ENCODE results near the gene NARS2.
A peak's percentile ranks its signal among the peaks of the same experiment; 100 is the strongest.
"Not testable (repeated sequence)": the region's sequence is repeated elsewhere in the genome, so short reads cannot be mapped to it uniquely, and the experiment has no call there.

The NARS2 gene, protein sequence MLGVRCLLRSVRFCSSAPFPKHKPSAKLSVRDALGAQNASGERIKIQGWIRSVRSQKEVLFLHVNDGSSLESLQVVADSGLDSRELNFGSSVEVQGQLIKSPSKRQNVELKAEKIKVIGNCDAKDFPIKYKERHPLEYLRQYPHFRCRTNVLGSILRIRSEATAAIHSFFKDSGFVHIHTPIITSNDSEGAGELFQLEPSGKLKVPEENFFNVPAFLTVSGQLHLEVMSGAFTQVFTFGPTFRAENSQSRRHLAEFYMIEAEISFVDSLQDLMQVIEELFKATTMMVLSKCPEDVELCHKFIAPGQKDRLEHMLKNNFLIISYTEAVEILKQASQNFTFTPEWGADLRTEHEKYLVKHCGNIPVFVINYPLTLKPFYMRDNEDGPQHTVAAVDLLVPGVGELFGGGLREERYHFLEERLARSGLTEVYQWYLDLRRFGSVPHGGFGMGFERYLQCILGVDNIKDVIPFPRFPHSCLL

DNA sequence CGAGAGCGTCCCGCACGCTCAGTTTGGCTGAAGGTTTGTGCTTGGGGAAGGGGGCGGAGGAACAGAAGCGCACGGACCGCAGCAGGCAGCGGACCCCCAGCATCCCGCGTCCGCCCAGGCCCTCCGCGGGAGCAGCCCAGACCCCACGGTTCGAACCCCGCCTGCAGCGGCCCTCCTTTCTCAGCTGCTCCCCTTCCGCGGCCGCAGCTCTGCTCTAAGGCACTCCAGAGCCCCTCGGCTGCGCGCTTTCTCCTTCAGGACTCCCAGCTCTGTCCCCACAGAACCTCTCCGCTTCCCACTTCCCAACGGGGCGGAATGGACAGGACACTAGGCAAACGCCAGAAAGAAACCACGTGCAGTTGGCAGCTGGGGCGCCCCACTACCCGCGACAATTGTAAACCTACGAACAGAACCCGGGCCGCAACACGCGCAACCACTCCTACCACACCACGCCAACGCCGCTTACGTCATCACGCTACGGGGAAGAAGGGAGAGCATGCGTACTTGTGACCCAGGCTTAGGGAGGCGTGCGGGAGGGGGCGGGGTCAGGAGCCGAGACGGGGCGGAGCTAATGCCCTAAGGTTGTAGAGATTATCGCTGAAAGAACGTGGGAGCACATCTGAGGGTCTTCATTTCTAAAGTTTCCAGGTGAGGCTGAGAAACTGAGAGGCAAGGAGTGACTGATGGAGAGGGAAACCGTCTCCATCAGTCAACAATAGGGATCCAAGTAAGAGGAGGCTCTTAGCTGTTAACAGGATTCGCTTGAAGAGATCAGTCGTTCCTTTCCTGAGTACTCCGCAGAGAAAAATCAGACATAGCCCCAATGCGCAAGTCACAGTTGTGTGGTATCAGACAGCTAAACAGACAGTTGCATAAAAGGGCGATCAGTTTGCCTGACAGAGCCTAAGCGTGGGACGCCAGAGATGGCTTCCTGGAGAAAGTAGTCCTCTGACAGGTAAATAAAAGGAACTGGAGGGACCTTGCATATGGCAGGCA, at the start of gene NARS2:
Gene NARS2 (minus strand): TSS at position 479 of the 996 bp plus-strand sequence. CDS start 376 bp downstream, at position 103.
- Mint-ChIP-seq H3K36me3 (ENCODE audit: low read depth) (peaks cover 23% of the 10 kb centered on the region), H3K27me3 (ENCODE audit: low read depth) (no peaks in the 10 kb centered on the region), H3K27ac (peak within 1 kb of the TSS; percentile 97), H3K4me1 (ENCODE audit: low read depth) (peaks cover 28% of the 10 kb centered on the region), H3K9me3 (no peaks in the 10 kb centered on the region), H3K4me3 (peak within 1 kb of the TSS; percentile 98)
- peak; percentile 95 for DNase-seq (ENCODE audit: low spot score)

DNA sequence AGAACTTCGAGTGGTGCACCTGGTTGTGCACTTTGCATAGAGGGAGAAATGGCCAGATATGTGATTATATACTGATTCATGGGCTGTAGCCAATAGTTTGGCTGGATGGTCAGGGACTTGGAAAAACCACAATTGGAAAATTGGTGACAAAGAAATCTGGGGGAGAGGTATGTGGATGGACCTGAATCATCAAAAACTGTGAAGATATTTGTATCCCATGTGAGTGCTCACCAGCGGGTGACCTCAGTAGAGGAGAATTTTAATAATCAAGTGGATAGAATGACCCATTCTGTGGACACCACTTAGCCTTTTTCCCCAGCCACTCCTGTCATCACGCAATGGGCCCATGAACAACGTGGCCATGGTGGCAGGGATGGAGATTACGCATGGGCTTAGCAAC, 48.0 kb upstream of the NARS2 start:
- no peak for DNase-seq (ENCODE audit: low spot score)
- H3K27ac Mint-ChIP-seq, result no peak overlapping the region
- H3K36me3 Mint-ChIP-seq (ENCODE audit: low read depth), result no peaks in the 10 kb centered on the region
- peaks cover 15% of the 10 kb centered on the region for H3K27me3 Mint-ChIP-seq (ENCODE audit: low read depth)
- H3K9me3 Mint-ChIP-seq, result peaks cover 20% of the 10 kb centered on the region
- no peak overlapping the region for H3K4me3 Mint-ChIP-seq
- H3K4me1 Mint-ChIP-seq (ENCODE audit: low read depth), result no peaks in the 10 kb centered on the region

DNA sequence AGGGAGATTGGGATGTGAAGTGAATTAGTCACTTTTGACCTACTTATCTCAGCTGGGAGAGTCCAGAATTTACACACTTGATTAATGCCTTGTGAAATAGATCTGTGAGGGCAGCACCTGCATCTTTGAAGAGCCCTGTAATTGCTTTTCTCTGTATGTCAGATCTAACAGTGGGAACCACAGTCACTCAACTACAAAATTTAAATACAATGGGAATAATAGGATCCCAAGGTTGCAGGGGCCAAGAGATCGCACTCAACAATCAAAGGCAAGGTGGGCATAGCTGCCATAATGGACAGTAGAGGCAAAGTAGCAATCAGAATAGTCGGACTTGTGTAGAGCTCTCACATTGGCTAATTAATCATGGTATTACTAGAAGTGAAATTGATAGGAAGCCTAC, 45.5 kb upstream of the NARS2 start:
- Mint-ChIP-seq H3K27me3 (ENCODE audit: low read depth) (peaks cover 9% of the 10 kb centered on the region), H3K9me3 (peaks cover 18% of the 10 kb centered on the region), H3K4me1 (ENCODE audit: low read depth) (no peaks in the 10 kb centered on the region), H3K27ac (no peak overlapping the region), H3K4me3 (no peak overlapping the region), H3K36me3 (ENCODE audit: low read depth) (no peaks in the 10 kb centered on the region)
- DNase-seq (ENCODE audit: low spot score), result no peak

DNA sequence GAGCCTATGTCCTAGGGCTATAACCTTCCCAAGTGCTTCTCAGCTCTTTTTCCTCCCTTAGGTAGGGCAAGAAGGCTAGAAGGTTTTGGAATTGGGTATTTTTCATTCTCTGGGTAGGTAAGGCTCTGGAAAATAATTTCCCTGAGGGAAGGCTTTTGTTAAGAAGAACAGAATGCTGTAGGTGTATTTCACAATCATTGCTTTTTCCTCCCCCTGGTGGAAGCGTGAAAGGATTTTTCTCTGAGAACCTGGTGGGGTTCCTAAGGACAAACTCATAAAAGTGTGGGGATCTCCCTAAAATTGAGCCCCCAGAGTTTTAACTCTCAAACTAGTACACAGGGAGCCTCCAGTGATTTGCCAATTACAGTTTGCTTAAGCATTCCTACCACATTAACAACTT, 41.1 kb upstream of the NARS2 start:
- no peak overlapping the region for H3K4me3 Mint-ChIP-seq
- H3K27ac Mint-ChIP-seq, result no peak overlapping the region

DNA sequence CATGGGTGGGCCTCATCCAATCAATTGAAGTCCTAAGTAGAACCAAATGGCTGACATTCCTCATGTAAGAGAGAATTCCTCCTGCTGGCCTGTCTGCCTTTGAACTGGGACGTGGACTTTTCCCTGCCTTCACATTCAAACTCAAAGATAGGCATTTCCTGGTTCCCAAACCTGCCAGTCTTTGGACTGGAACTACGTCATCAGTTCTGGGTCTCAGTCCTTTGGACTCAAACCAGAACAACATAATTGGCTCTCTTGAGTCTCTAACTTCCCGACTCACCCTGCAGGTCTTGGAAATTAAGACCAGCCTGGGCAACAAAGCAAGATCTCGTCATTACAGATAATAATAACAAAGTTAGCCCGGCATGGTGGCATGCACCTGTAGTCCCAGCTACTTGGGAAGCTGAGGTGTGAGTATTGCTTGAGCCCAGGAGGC, 38.7 kb upstream of the NARS2 start:
- Mint-ChIP-seq H3K36me3 (ENCODE audit: low read depth) (no peaks in the 10 kb centered on the region), H3K27me3 (ENCODE audit: low read depth) (peaks cover 4% of the 10 kb centered on the region), H3K9me3 (peaks cover 2% of the 10 kb centered on the region), H3K27ac (no peak overlapping the region), H3K4me3 (no peak overlapping the region), H3K4me1 (ENCODE audit: low read depth) (no peaks in the 10 kb centered on the region)
- no peak for DNase-seq (ENCODE audit: low spot score)

More for the DNA sequence above, 41.1 kb upstream of the NARS2 start:
- Mint-ChIP-seq H3K9me3 (peaks cover 18% of the 10 kb centered on the region), H3K4me1 (ENCODE audit: low read depth) (no peaks in the 10 kb centered on the region), H3K36me3 (ENCODE audit: low read depth) (no peaks in the 10 kb centered on the region), H3K27me3 (ENCODE audit: low read depth) (peaks cover 8% of the 10 kb centered on the region)
- DNase-seq (ENCODE audit: low spot score), result no peak

DNA sequence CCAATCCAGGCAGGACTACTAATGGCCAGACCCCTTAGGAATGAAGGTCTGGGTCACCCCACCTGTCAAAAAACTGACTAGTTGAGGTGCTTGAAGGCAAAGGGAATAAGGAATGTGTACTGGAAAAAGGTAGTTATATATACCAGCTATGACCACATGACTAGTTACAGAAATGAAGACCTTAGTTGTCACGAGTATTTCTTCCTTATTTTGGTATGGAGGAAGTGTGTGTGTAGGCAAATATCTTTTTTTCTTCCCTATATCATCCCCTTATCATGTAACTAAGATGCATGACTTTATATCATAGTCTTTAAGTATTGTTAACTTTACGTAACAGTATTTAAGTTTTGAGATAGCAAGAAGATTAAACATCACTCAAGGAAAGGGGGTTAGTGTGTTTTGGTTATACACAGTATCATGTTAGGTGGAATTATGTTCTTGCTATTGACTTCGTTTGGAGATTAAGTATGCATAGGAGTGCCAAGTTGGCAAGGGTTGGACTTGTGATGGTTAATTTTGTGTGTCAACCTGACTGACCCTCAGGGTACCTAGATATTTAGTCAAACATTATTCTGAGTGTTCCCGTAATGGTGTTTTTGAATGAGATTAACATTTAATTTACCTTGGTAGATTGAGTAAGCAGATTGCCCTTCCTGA, 38.2 kb upstream of the NARS2 start:
- H3K4me3 Mint-ChIP-seq, result no peak overlapping the region
- no peaks in the 10 kb centered on the region for H3K36me3 Mint-ChIP-seq (ENCODE audit: low read depth)
- H3K4me1 Mint-ChIP-seq (ENCODE audit: low read depth), result no peaks in the 10 kb centered on the region
- DNase-seq (ENCODE audit: low spot score), result no peak
- no peak overlapping the region for H3K27ac Mint-ChIP-seq
- H3K27me3 Mint-ChIP-seq (ENCODE audit: low read depth), result peaks cover 2% of the 10 kb centered on the region
- H3K9me3 Mint-ChIP-seq, result no peaks in the 10 kb centered on the region

DNA sequence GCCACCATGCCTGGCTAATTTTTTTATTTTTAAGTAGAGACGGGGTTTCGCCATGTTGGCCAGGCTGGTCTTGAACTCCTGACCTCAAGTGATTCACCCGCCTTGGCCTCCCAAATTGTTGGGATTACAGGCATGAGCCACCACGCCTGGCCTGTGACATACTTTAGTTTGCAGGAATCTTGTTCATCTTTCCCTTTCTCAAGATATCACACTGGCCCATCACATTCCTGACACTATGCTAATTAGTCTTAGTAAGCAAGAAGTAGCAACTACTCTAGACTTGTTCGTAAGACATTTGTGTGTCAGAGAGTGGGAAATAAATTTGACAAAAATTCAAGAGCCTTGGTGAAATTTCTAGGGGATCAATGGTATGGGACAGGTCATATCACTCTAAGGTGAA, 34.7 kb upstream of the NARS2 start:
- not testable (repeated sequence) for H3K9me3 Mint-ChIP-seq; H3K4me1 Mint-ChIP-seq (ENCODE audit: low read depth); H3K27ac Mint-ChIP-seq; H3K36me3 Mint-ChIP-seq (ENCODE audit: low read depth); DNase-seq (ENCODE audit: low spot score); H3K4me3 Mint-ChIP-seq; H3K27me3 Mint-ChIP-seq (ENCODE audit: low read depth)

DNA sequence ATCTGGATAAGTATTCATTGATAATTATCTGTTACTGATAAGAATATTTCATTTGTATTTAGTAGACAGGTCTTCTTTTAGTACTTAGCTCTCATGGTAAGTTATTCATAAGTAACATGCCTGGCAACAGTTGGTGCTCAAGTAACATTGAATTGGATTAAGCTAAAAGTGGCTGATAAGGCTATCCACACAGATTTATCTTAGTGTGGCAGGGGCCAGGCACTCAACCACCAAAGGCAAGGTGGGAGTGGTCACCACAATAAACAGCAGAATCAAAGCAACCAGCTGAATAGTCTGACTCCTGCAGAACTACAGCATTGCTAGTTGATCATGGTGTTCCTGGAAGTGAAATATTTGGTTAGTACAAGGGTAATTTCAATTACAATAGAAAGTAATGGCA, 33.0 kb upstream of the NARS2 start:
- no peak overlapping the region for H3K27ac Mint-ChIP-seq
- no peak overlapping the region for H3K4me3 Mint-ChIP-seq
- DNase-seq (ENCODE audit: low spot score), result no peak
- no peaks in the 10 kb centered on the region for H3K4me1 Mint-ChIP-seq (ENCODE audit: low read depth)
- no peaks in the 10 kb centered on the region for H3K36me3 Mint-ChIP-seq (ENCODE audit: low read depth)
- H3K27me3 Mint-ChIP-seq (ENCODE audit: low read depth), result no peaks in the 10 kb centered on the region
- H3K9me3 Mint-ChIP-seq, result no peaks in the 10 kb centered on the region

DNA sequence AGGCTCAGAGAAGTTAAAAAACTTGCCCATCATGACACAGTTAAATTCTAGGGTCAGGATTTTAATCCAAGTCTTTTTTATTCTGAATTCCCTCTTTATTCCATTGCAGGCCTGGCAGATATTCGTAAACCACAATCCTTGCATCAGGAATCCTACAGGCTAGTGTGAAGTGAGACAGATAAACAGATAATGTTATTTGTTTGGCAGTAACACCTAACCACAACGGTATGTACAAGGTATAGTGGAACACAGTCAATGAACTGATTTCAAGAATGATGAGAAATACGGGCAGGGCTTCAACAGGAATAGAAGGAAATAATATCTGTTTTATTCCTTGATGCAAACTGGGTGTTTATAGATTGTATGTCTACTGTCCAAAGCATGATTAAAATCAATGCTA, 32.0 kb upstream of the NARS2 start:
- Mint-ChIP-seq H3K27me3 (ENCODE audit: low read depth) (peaks cover 5% of the 10 kb centered on the region), H3K9me3 (no peaks in the 10 kb centered on the region), H3K27ac (no peak overlapping the region), H3K36me3 (ENCODE audit: low read depth) (no peaks in the 10 kb centered on the region), H3K4me3 (no peak overlapping the region), H3K4me1 (ENCODE audit: low read depth) (no peaks in the 10 kb centered on the region)
- no peak for DNase-seq (ENCODE audit: low spot score)

DNA sequence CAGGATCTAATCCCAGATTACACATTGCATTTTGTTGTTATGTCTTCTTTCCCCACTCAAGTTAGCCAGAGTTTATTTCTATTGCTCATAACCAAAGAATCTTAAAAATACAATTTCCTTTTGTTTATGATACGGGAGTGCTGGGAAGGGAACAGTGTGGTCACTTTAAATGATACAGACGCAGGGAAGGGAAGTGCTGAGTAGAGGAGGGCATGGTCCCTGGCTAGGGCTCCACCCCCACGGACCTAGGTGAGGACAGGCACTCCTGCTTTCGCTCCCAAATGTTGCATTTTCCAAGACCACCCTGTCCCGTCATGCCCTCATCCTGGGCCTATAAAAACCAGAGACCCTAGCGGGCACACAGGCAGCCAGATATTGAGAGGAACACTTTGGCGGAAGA, 30.6 kb upstream of the NARS2 start:
- peaks cover 16% of the 10 kb centered on the region for H3K27me3 Mint-ChIP-seq (ENCODE audit: low read depth)
- H3K4me3 Mint-ChIP-seq, result no peak overlapping the region
- no peak for DNase-seq (ENCODE audit: low spot score)
- H3K4me1 Mint-ChIP-seq (ENCODE audit: low read depth), result no peaks in the 10 kb centered on the region
- no peak overlapping the region for H3K27ac Mint-ChIP-seq
- H3K9me3 Mint-ChIP-seq, result no peaks in the 10 kb centered on the region
- no peaks in the 10 kb centered on the region for H3K36me3 Mint-ChIP-seq (ENCODE audit: low read depth)

DNA sequence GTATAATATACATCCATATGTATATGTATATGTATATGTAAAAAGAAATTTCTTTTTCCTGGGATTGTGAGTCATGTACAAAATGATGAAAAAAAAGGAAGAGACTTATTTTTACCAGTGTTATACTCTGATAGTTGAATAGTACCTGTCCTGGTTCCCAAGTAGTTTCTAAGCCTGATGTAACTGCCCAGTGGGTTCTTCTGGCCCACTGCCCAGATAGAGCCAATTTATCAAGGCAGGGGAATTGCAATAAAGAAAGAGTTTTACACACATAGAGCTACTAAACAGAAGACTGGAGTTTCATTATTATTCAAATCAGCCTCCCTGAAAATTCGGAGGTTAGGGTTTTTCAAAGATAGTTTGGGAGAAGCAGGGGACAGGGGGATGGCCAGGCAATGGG, 29.1 kb upstream of the NARS2 start:
- no peak for DNase-seq (ENCODE audit: low spot score)
- Mint-ChIP-seq H3K4me3 (no peak overlapping the region), H3K4me1 (ENCODE audit: low read depth) (no peaks in the 10 kb centered on the region), H3K36me3 (ENCODE audit: low read depth) (no peaks in the 10 kb centered on the region), H3K9me3 (no peaks in the 10 kb centered on the region), H3K27me3 (ENCODE audit: low read depth) (peaks cover 29% of the 10 kb centered on the region), H3K27ac (no peak overlapping the region)

DNA sequence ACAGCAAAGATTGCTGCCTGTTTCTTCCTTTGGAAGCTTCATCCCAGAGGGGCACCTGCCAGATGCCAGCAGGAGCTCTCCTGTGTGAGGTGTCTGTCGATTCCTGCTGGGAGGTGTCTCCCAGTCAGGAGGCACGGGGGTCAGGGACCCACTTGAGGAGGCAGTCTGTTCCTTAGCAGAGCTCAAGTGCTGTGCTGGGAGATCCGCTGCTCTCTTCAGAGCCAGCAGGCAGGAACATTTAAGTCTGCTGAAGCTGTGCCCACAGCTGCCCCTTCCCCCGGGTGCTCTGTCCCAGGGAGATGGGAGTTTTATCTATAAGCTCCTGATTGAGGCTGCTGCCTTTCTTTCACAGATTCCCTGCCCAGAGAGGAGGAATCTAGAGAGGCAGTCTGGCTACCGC, 28.1 kb upstream of the NARS2 start:
- not testable (repeated sequence) for H3K4me3 Mint-ChIP-seq; H3K9me3 Mint-ChIP-seq; H3K36me3 Mint-ChIP-seq (ENCODE audit: low read depth); DNase-seq (ENCODE audit: low spot score); H3K27ac Mint-ChIP-seq; H3K4me1 Mint-ChIP-seq (ENCODE audit: low read depth)
- H3K27me3 Mint-ChIP-seq (ENCODE audit: low read depth), result peaks cover 35% of the 10 kb centered on the region

DNA sequence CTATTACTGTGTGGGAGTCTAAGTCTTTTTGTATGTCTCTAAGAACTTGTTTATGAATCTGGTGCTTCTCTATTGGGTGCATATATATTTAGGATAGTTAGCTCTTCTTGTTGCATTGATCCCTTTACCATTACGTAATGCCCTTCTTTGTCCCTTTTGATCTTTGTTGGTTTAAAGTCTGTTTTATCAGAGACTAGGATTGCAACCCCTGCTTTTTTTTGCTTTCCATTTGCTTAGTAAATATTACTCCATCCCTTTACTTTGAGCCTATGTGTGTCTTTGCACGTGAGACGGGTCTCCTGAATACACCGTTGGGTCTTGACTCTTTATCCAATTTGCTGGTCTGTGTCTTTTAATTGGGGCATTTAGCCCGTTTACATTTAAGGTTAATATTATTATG, 26.4 kb upstream of the NARS2 start:
- H3K27ac Mint-ChIP-seq; H3K36me3 Mint-ChIP-seq (ENCODE audit: low read depth); H3K9me3 Mint-ChIP-seq; H3K4me1 Mint-ChIP-seq (ENCODE audit: low read depth); DNase-seq (ENCODE audit: low spot score); H3K4me3 Mint-ChIP-seq: not testable (repeated sequence)
- peaks cover 35% of the 10 kb centered on the region for H3K27me3 Mint-ChIP-seq (ENCODE audit: low read depth)

DNA sequence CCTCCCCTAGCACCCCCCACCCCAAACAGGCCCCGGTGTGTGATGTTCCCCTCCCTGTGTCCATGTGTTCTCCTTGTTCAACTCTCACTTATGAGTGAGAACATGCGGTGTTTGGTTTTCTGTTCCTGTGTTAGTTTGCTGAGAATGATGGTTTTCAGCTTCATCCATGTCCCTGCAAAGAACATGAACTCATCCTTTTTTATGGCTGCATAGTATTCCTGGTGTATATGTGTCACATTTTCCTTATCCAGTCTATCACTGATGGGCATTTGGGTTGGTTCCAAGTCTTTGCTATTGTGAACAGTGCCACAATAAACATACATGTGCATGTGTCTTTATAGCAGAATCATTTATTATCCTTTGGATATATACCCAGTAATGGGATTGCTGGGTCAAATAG, 22.9 kb upstream of the NARS2 start:
- not testable (repeated sequence) for H3K4me1 Mint-ChIP-seq (ENCODE audit: low read depth)

More for the DNA sequence above, 22.9 kb upstream of the NARS2 start:
- H3K4me3 Mint-ChIP-seq; H3K27ac Mint-ChIP-seq; H3K9me3 Mint-ChIP-seq; H3K36me3 Mint-ChIP-seq (ENCODE audit: low read depth); DNase-seq (ENCODE audit: low spot score): not testable (repeated sequence)
- peaks cover 40% of the 10 kb centered on the region for H3K27me3 Mint-ChIP-seq (ENCODE audit: low read depth)
